ENCODE results near the gene KLHL12. TPM values are rescaled to one million over a fixed set of nuclear protein-coding genes. Genes with fewer than 3 reads are reported as not detected.
A peak's percentile ranks its signal among the peaks of the same experiment; 100 is the strongest.

Gene KLHL12
- total RNA-seq, 1 donor from 2014 or later, result 33.8 TPM

DNA sequence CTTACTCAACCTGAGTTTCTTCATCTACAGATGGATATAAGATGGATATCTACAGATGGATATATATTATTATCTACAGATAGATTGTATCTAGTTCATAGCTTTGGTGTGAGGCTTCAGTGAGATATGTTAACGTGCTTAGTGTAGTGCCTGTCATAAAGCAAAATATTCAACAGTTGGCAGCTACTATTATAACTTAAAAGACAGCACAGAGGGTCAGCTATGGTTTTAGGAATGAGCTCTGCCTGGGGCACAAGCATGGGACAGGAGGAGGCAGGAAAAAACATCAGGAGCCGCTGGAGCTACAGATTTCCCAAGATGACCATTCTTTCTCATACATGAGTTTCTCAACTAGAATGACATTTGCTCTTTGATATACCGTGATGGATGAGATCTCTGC lies 41.3 kb upstream of the KLHL12 start:
- Mint-ChIP-seq H3K36me3 (peaks cover 4% of the 10 kb centered on the region), H3K27ac (peak overlapping the region; percentile 87), H3K4me1 (ENCODE audit: unreplicated experiment) (peaks cover 18% of the 10 kb centered on the region), H3K4me3 (peak overlapping the region; percentile 95), H3K9me3 (no peaks in the 10 kb centered on the region), H3K27me3 (peaks cover 18% of the 10 kb centered on the region)
- DNase-seq (ENCODE audit: extremely low spot score, unreplicated experiment), result no peak
- TF ChIP-seq, protein P1, sequence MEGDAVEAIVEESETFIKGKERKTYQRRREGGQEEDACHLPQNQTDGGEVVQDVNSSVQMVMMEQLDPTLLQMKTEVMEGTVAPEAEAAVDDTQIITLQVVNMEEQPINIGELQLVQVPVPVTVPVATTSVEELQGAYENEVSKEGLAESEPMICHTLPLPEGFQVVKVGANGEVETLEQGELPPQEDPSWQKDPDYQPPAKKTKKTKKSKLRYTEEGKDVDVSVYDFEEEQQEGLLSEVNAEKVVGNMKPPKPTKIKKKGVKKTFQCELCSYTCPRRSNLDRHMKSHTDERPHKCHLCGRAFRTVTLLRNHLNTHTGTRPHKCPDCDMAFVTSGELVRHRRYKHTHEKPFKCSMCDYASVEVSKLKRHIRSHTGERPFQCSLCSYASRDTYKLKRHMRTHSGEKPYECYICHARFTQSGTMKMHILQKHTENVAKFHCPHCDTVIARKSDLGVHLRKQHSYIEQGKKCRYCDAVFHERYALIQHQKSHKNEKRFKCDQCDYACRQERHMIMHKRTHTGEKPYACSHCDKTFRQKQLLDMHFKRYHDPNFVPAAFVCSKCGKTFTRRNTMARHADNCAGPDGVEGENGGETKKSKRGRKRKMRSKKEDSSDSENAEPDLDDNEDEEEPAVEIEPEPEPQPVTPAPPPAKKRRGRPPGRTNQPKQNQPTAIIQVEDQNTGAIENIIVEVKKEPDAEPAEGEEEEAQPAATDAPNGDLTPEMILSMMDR (conservative IDR thresholded peaks at IDR 0.05), result no peak

DNA sequence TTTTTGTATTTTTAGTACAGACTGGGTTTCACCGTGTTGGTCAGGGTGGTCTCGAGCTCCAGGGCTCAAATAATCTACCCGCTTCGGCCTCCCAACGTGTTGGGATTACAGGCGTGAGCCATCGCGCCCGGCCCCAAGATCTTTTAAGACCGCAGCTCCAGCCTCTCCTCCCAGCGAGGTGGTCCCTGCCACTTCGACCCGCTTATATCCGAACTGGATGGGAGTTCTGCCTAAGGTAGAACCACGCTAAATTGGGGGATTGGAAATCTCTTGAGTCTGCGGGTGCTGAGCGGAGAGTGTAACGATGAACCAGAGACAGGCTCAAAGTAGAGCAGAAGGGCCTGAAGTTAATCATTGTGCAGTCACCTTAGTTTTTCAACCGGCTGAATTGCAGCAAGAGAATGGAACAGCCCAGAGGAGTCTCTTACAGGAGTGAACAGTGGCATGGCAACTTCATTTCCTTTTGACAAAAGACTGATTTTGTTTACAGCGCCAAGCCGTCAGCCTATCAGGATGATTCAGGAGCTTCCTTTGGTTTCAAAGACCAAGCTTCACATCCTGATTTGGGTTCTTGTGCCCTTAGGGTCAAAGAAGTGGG lies 40.7 kb upstream of the KLHL12 start:
- Mint-ChIP-seq H3K27ac (peak overlapping the region; percentile 87), H3K36me3 (peaks cover 4% of the 10 kb centered on the region), H3K9me3 (no peaks in the 10 kb centered on the region), H3K4me1 (ENCODE audit: unreplicated experiment) (peaks cover 18% of the 10 kb centered on the region), H3K27me3 (peaks cover 14% of the 10 kb centered on the region), H3K4me3 (peak overlapping the region; percentile 95)
- DNase-seq (ENCODE audit: extremely low spot score, unreplicated experiment), result no peak
- TF ChIP-seq, protein P1 (conservative IDR thresholded peaks at IDR 0.05), result no peak

DNA sequence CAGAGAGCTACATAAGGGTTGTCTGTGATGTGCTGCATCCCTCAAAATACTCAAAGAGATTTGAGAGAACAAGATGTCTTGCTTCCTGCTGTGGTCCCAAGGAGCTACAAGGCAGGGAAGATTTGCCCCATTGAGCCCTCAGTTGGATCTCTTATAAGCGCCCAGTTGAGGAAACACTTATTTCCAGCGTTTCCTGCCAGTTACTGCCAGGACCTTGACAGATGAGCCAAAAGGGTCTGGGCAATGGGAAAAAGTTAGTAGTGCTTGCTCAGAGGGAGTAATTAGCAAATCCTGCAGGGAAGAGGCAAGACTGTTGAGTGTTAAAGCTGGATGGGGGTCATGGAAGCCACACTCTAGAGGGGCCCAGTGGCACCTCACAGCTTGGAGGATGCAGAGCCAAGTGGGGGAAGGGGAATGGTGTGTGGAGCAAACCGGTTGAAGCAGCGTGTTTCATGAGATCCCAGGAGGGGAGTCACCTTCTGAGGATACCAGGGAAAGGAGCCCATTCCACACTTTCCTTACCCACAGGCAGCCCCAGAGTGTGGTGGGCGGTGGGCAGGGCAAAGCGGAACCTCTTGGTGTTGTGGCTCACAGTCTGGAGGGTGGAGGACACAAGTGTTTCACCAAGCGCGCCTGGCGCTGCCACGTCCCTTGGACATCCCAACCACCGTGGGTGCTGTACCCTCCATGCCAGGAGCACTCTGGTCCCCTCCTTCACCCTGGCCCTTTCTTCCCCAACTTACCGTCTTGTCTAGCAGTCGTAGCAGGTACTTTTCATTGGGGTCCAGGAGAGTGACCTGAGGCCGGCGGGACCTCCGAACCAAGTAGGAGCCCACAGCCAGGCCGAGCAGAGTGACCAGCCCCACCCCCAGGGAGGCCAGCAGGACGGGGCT lies 39.2 kb upstream of the KLHL12 start:
- TF ChIP-seq, protein P1 (conservative IDR thresholded peaks at IDR 0.05), result no peak
- DNase-seq (ENCODE audit: extremely low spot score, unreplicated experiment), result no peak
- peak overlapping the region; percentile 86 for H3K27ac Mint-ChIP-seq

DNA sequence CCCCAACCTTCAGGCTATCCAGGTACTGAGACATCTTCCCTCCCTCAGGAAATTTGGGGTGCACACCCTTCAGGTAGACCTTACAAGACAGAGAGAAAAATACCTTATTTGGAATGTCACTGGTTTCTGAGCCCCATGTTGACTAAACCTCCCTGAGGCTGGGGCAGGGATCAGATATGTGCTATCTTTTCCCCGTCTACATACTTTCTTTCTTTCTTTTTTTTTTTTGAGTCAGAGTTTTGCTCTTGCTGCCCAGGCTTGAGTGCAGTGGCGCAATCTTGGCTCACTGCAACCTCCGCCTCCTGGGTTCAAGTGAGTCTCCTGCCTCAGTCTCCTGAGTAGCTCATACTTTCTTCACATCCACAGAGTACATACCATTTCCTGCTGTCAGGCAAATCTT lies 38.4 kb upstream of the KLHL12 start:
- Mint-ChIP-seq H3K4me3 (peak overlapping the region; percentile 90), H3K9me3 (no peaks in the 10 kb centered on the region), H3K36me3 (peaks cover 4% of the 10 kb centered on the region), H3K27me3 (peaks cover 3% of the 10 kb centered on the region), H3K4me1 (ENCODE audit: unreplicated experiment) (peaks cover 18% of the 10 kb centered on the region), H3K27ac (peak overlapping the region; percentile 86)
- TF ChIP-seq, protein P1 (conservative IDR thresholded peaks at IDR 0.05), result no peak
- no peak for DNase-seq (ENCODE audit: extremely low spot score, unreplicated experiment)

More for the DNA sequence above, 39.2 kb upstream of the KLHL12 start:
- peaks cover 18% of the 10 kb centered on the region for H3K4me1 Mint-ChIP-seq (ENCODE audit: unreplicated experiment)
- H3K9me3 Mint-ChIP-seq, result no peaks in the 10 kb centered on the region
- peaks cover 3% of the 10 kb centered on the region for H3K27me3 Mint-ChIP-seq
- H3K4me3 Mint-ChIP-seq, result peak overlapping the region; percentile 90
- H3K36me3 Mint-ChIP-seq, result peaks cover 4% of the 10 kb centered on the region

DNA sequence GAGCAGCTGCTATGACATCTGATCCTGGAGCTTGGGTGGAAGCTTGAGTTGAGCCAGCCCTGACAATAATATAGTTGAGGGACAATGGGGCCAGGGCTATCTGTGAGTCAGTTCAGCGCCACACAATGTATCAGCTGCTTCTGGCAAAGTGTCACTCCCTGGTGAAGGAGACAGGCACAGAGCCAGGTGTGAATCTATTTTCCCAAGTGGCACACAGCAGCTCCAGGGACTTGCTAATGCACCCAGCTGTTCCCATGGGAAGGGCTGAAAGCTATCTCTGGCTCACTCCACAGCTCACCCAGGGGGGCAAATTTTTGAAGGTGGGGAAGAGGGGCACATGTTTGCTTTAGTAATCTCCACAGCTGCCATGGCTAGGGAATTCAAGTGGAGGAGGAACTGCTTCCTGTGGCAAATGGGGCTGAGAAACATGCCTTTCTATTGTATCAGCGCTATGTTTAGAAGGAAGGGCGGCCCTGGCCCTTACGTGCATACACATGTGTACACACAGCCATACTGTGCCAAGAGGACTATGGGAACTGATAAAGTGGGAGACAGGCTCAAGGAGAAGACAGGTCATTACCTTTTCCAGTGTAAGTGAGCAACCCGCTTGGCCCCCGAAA lies 37.9 kb upstream of the KLHL12 start:
- H3K9me3 Mint-ChIP-seq, result no peaks in the 10 kb centered on the region
- peaks cover 3% of the 10 kb centered on the region for H3K27me3 Mint-ChIP-seq
- H3K36me3 Mint-ChIP-seq, result peaks cover 4% of the 10 kb centered on the region
- peaks cover 18% of the 10 kb centered on the region for H3K4me1 Mint-ChIP-seq (ENCODE audit: unreplicated experiment)
- peak overlapping the region; percentile 86 for H3K27ac Mint-ChIP-seq
- TF ChIP-seq, protein P1 (conservative IDR thresholded peaks at IDR 0.05), result no peak
- peak overlapping the region; percentile 78 for H3K4me3 Mint-ChIP-seq
- no peak for DNase-seq (ENCODE audit: extremely low spot score, unreplicated experiment)
